OCI-LY3 (cell line): ENCODE results near the gene KLF16.

Experiments
- H2AFZ ChIP-seq: fragments of 200-600, 300-600 bp; shearing (Covaris generic); 2 replicates; pipeline ENCODE4 v1.6.0; 2014; ENCODE audit warnings: antibody characterized with exemption, low read depth, low read length
- H3K27ac ChIP-seq: fragments of 200-600, 300-600 bp; sonication (generic); 2 replicates; pipeline ENCODE4 v1.5.1; 2014; ENCODE audit warnings: mild to moderate bottlenecking, low read length, moderate library complexity, mixed read lengths
- H3K27me3 ChIP-seq: fragments of 200-600, 300-600 bp; sonication (generic); 2 replicates; pipeline ENCODE4 v1.6.1; 2014; ENCODE audit warnings: low read depth, low read length, mixed read lengths
- H3K36me3 ChIP-seq: fragments of 200-600, 300-600 bp; sonication (generic); replicated peaks from 2 replicates; pipeline ENCODE3; 2014; ENCODE audit warnings: low read depth, low read length, mixed read lengths
- H3K4me1 ChIP-seq: fragments of 300-600, 200-600 bp; sonication (generic); 2 replicates; pipeline ENCODE4 v1.6.1; 2014; ENCODE audit warnings: low read length, mixed read lengths
- H3K4me2 ChIP-seq: fragments of 200-600, 300-600 bp; sonication (generic); 2 replicates; pipeline ENCODE4 v1.6.1; 2014; ENCODE audit warnings: low read length, mixed read lengths
- H3K4me3 ChIP-seq: fragments of 300-600, 200-600 bp; sonication (generic); 2 replicates; pipeline ENCODE4 v1.5.1; 2014; ENCODE audit warnings: antibody characterized with exemption, mild to moderate bottlenecking, low read length, moderate library complexity
- H3K79me2 ChIP-seq: fragments of 300-600, 200-600 bp; shearing (Covaris generic); 2 replicates; pipeline ENCODE4 v1.6.1; 2014; ENCODE audit warnings: mild to moderate bottlenecking, low read length, mixed read lengths
- H3K9ac ChIP-seq: fragments of 300-600, 200-600 bp; shearing (Covaris generic); 2 replicates; pipeline ENCODE4 v1.6.0; 2014; ENCODE audit warnings: mild to moderate bottlenecking, low read length, moderate library complexity
- H3K9me3 ChIP-seq: fragments of 200-600, 300-600 bp; shearing (Covaris generic); 2 replicates; pipeline ENCODE4 v1.6.1; 2014; ENCODE audit warnings: low read length, mixed read lengths; ENCODE audit not compliant: insufficient read depth
- H4K20me1 ChIP-seq: fragments of 200-600, 300-600 bp; sonication (generic); 2 replicates; pipeline ENCODE4 v1.6.1; 2016; ENCODE audit warnings: low read length, mixed read lengths; ENCODE audit not compliant: insufficient read depth
- CTCF ChIP-seq: fragments of 200-600, 300-600 bp; sonication (generic); IDR thresholded peaks from 2 replicates; pipeline ENCODE4 v1.5.1; 2014; ENCODE audit warnings: antibody characterized with exemption, low read length, low read depth
- EZH2phosphoT487 ChIP-seq: fragments of 200-600 bp; shearing (Covaris generic); IDR thresholded peaks from 2 replicates; pipeline ENCODE4 v1.6.1; 2018; ENCODE audit warnings: antibody characterized with exemption, mixed run types, low read depth

Gene KLF16

GRCh38 chr19:1829958-1830357, 33.4 kb downstream of the KLF16 start:
- no peaks in the 10 kb centered on the region for H3K4me1 ChIP-seq
- H3K9me3 ChIP-seq: no peaks in the 10 kb centered on the region
- H3K27ac ChIP-seq: no peak overlapping the region
- H3K27me3 ChIP-seq: no peaks in the 10 kb centered on the region
- H4K20me1 ChIP-seq: peaks cover 45% of the 10 kb centered on the region
- H3K4me3 ChIP-seq: no peak overlapping the region
- no peak overlapping the region for H3K4me2 ChIP-seq
- no peak for TF ChIP-seq EZH2phosphoT487
- no peak for TF ChIP-seq CTCF
- H2AFZ ChIP-seq: no peak overlapping the region
- peaks cover 12% of the 10 kb centered on the region for H3K36me3 ChIP-seq
- peaks cover 51% of the 10 kb centered on the region for H3K79me2 ChIP-seq
- no peak overlapping the region for H3K9ac ChIP-seq

- no peak overlapping the region for H3K27ac ChIP-seq
These were observed 34.8 kb downstream of the KLF16 start for GRCh38 chr19:1828279-1829238.

GRCh38 chr19:1827566-1828278, 35.7 kb downstream of the KLF16 start:
- no peaks in the 10 kb centered on the region for H3K9me3 ChIP-seq
- H3K4me2 ChIP-seq: no peak overlapping the region
- peaks cover 22% of the 10 kb centered on the region for H3K36me3 ChIP-seq
- H3K79me2 ChIP-seq: peaks cover 29% of the 10 kb centered on the region
- peaks cover 25% of the 10 kb centered on the region for H4K20me1 ChIP-seq
- H3K4me3 ChIP-seq: no peak overlapping the region
- no peak overlapping the region for H2AFZ ChIP-seq
- H3K9ac ChIP-seq: no peak overlapping the region
- H3K4me1 ChIP-seq: no peaks in the 10 kb centered on the region
- no peak overlapping the region for H3K27ac ChIP-seq
- no peaks in the 10 kb centered on the region for H3K27me3 ChIP-seq
- TF ChIP-seq CTCF: no peak
- no peak for TF ChIP-seq EZH2phosphoT487

More at GRCh38 chr19:1828279-1829238, 34.8 kb downstream of the KLF16 start:
- peaks cover 31% of the 10 kb centered on the region for H4K20me1 ChIP-seq
- peaks cover 16% of the 10 kb centered on the region for H3K36me3 ChIP-seq
- H3K9me3 ChIP-seq: no peaks in the 10 kb centered on the region
- TF ChIP-seq EZH2phosphoT487 (no peak), CTCF (no peak)
- H3K4me3 ChIP-seq: no peak overlapping the region
- H2AFZ ChIP-seq: no peak overlapping the region
- no peak overlapping the region for H3K4me2 ChIP-seq
- no peak overlapping the region for H3K9ac ChIP-seq
- H3K4me1 ChIP-seq: no peaks in the 10 kb centered on the region
- peaks cover 37% of the 10 kb centered on the region for H3K79me2 ChIP-seq
- H3K27me3 ChIP-seq: no peaks in the 10 kb centered on the region
